Fibroblast of lung (primary cell): ENCODE results near the gene MREG. TPM values are rescaled to one million over a fixed set of nuclear protein-coding genes. Genes with fewer than 3 reads are reported as not detected.

Source experiments
- DNase-seq, 2 donors: peaks; one replicate each; pipeline versions ENCODE4 v3.0.0 to v3.0.0-alpha.2; 2010; ENCODE audit warnings: low read depth in 2 of 2
- H2AFZ ChIP-seq: 2 replicates; pipeline ENCODE4 v1.5.1; 2012; ENCODE audit warnings: low read length, control low read depth, inconsistent platforms
- H3K27ac ChIP-seq: 2 replicates; pipeline ENCODE4 v1.5.1; 2011; ENCODE audit warnings: low read length, control low read depth; ENCODE audit not compliant: insufficient read depth
- H3K27me3 ChIP-seq: 2 replicates; pipeline ENCODE4 v1.5.1; 2011; ENCODE audit warnings: mild to moderate bottlenecking, low read length; ENCODE audit not compliant: control insufficient read depth, insufficient read depth
- H3K36me3 ChIP-seq: 2 replicates; pipeline ENCODE4 v1.5.1; 2011; ENCODE audit warnings: low read length; ENCODE audit not compliant: control insufficient read depth, insufficient read depth
- H3K4me1 ChIP-seq: 2 replicates; pipeline ENCODE4 v1.5.1; 2011; ENCODE audit warnings: low read length; ENCODE audit not compliant: control insufficient read depth, insufficient read depth; ENCODE audit errors: extremely low read depth
- H3K4me2 ChIP-seq: 2 replicates; pipeline ENCODE4 v1.5.1; 2011; ENCODE audit warnings: low read length, control low read depth; ENCODE audit not compliant: insufficient read depth; ENCODE audit errors: extremely low read depth
- H3K4me3 ChIP-seq, 4 experiments: fragments of 200-600 bp in 1 of 4; sonication (generic) in 1 of 4; replicated peaks in 1 of 4; 2 replicates each; pipeline ENCODE4 v1.5.1; 2011 to 2016; ENCODE audit warnings: low read length in 4 of 4, low read depth in 3 of 4, mild to moderate bottlenecking in 3 of 4, control low read depth in 2 of 4, inconsistent platforms in 1 of 4, mixed read lengths in 1 of 4; ENCODE audit not compliant: insufficient read depth in 1 of 4; ENCODE audit errors: control extremely low read depth in 1 of 4
- H3K79me2 ChIP-seq: 2 replicates; pipeline ENCODE4 v1.5.1; 2012; ENCODE audit warnings: mild to moderate bottlenecking, low read length, inconsistent platforms; ENCODE audit not compliant: control insufficient read depth, insufficient read depth
- H3K9ac ChIP-seq: 2 replicates; pipeline ENCODE4 v1.5.1; 2011; ENCODE audit warnings: mild to moderate bottlenecking, low read length, control low read depth; ENCODE audit not compliant: insufficient read depth
- H3K9me3 ChIP-seq: 2 replicates; pipeline ENCODE4 v1.5.1; 2012; ENCODE audit warnings: low read depth, low read length; ENCODE audit not compliant: control insufficient read depth, insufficient read depth
- H4K20me1 ChIP-seq: 2 replicates; pipeline ENCODE4 v1.5.1; 2011; ENCODE audit warnings: low read length; ENCODE audit not compliant: control insufficient read depth, insufficient read depth; ENCODE audit errors: extremely low read depth
- EZH2 ChIP-seq: IDR thresholded peaks from 2 replicates; pipeline ENCODE4 v1.5.1; 2012; ENCODE audit warnings: low read length, control low read depth, mild to moderate bottlenecking; ENCODE audit errors: missing control alignments
- polyA plus RNA-seq, 2 donors: library from polyadenylated mRNA; depleted of rRNA in 1 of 2; stranded (reverse) in 1 of 2; unstranded in 1 of 2; fragments of >200 nt; gene quantifications; 2 replicates each; pipeline ENCODE4 v1.2.1, GENCODE V29; 2011 to 2012; ENCODE audit warnings: missing spikeins in 1 of 2
- total RNA-seq: library from RNA; depleted of rRNA; stranded (reverse); fragments of >200 nt; gene quantifications from 2 replicates; pipeline ENCODE4 v1.2.1, GENCODE V29; 2014
- TF ChIP-seq, protein P1 (sequence below), 2 donors: IDR thresholded peaks in 1 of 2; conservative IDR thresholded peaks in 1 of 2; 1 replicate in 1 of 2; 2 replicates in 1 of 2; pipeline ENCODE4 v1.5.1; 2011 to 2012; ENCODE audit warnings: low read length in 2 of 2, control low read depth in 1 of 2, inconsistent platforms in 1 of 2, low read depth in 1 of 2, mild to moderate bottlenecking in 1 of 2

The MREG gene
- total and polyA plus RNA-seq, 2 donors (not counting 1 experiment from before 2014, with no cell fraction given): 2.4 to 3.5 TPM

DNA sequence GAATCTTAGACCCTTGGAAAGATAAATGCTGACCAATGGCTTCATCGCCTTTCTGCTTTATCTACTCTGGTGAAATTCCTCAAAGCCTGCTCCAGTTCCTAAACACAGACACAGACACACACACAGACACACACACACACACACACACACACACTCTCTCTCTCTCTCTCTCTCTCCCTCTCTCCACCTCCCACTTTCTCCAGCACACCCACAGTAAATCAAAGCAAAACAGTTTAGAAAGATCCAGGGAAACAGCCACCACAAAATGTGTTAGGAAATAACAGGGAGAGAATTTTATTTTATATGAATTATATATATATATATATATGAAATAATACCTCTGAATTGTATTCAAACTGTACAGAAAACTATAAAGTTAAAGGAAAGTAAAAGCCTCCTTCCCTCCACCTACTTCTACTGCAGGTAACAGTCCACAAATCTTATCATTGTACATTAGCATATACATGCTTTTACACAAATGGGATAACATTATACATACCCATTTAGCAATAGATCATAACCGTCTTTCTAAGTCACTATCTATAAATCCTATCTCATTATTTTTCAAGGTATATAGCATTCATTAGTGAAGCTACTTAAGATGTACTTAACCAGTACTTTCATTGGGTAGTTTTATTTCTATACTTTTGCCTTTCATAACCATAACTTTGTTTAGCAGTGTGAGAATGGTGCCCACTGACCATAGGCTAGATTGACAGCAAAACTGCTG lies 38.5 kb downstream of the MREG start:
- H3K9me3 ChIP-seq: no peaks in the 10 kb centered on the region
- no peak overlapping the region for H3K27ac ChIP-seq
- no peak overlapping the region for H3K4me2 ChIP-seq
- H3K4me3 ChIP-seq: no peak overlapping the region
- H3K36me3 ChIP-seq: no peaks in the 10 kb centered on the region
- no peak overlapping the region for H3K9ac ChIP-seq
- no peaks in the 10 kb centered on the region for H3K4me1 ChIP-seq
- no peak for DNase-seq
- H2AFZ ChIP-seq: no peak overlapping the region
- H4K20me1 ChIP-seq: no peaks in the 10 kb centered on the region
- no peak for TF ChIP-seq EZH2
- TF ChIP-seq, protein P1, sequence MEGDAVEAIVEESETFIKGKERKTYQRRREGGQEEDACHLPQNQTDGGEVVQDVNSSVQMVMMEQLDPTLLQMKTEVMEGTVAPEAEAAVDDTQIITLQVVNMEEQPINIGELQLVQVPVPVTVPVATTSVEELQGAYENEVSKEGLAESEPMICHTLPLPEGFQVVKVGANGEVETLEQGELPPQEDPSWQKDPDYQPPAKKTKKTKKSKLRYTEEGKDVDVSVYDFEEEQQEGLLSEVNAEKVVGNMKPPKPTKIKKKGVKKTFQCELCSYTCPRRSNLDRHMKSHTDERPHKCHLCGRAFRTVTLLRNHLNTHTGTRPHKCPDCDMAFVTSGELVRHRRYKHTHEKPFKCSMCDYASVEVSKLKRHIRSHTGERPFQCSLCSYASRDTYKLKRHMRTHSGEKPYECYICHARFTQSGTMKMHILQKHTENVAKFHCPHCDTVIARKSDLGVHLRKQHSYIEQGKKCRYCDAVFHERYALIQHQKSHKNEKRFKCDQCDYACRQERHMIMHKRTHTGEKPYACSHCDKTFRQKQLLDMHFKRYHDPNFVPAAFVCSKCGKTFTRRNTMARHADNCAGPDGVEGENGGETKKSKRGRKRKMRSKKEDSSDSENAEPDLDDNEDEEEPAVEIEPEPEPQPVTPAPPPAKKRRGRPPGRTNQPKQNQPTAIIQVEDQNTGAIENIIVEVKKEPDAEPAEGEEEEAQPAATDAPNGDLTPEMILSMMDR (conservative IDR thresholded peaks at IDR 0.05 in 1 of 2, IDR thresholded peaks at IDR 0.05 in 1 of 2; ENCODE audit: low read depth in 1 of 2, low read length in 2 of 2): no peak
- H3K79me2 ChIP-seq: no peaks in the 10 kb centered on the region
- no peaks in the 10 kb centered on the region for H3K27me3 ChIP-seq

- no peaks in the 10 kb centered on the region for H3K36me3 ChIP-seq
- no peaks in the 10 kb centered on the region for H4K20me1 ChIP-seq
- H3K4me2 ChIP-seq: no peak overlapping the region
- no peaks in the 10 kb centered on the region for H3K9me3 ChIP-seq
- no peaks in the 10 kb centered on the region for H3K4me1 ChIP-seq
- no peak overlapping the region for H2AFZ ChIP-seq
- no peaks in the 10 kb centered on the region for H3K79me2 ChIP-seq
- no peak for DNase-seq
- no peak overlapping the region for H3K4me3 ChIP-seq
- no peak overlapping the region for H3K9ac ChIP-seq
- TF ChIP-seq, protein P1 (conservative IDR thresholded peaks at IDR 0.05 in 1 of 2, IDR thresholded peaks at IDR 0.05 in 1 of 2; ENCODE audit: low read depth in 1 of 2, low read length in 2 of 2): no peak
- no peak for TF ChIP-seq EZH2
- no peak overlapping the region for H3K27ac ChIP-seq
- no peaks in the 10 kb centered on the region for H3K27me3 ChIP-seq
Measured at GRCh38 chr2:215973954-215974699, 39.2 kb downstream of the MREG start.

DNA sequence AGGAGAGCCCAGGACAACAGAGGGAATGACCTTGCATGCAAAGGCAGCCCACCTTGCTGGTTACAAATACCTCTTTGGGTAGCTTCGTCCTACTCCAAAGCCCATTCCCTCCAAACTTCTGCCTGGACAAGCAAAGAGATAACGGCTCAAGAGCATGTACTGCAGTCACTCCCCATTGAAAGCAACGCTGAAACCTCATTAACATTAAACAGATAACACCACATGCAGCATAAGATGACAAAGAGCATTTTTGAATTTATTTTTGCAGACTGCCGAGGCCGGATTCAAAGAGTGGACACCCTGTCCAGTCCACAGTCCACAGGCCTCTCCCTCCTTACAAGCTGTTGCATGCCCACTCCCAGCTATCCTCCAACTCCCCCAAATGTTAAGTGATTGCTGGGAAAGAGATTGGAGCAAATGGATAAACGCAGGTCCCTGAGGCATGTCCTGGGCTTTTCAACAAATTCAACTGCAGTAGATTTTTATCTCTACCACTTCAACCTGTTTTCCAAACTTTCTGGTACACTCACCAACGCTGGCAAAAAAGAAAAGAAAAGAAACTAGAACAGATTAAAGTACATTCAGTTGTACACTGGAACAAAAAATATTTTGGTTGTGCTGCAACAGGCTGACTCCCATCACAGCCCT lies 40.1 kb downstream of the MREG start:
- no peaks in the 10 kb centered on the region for H3K79me2 ChIP-seq
- H4K20me1 ChIP-seq: no peaks in the 10 kb centered on the region
- no peak overlapping the region for H2AFZ ChIP-seq
- H3K4me2 ChIP-seq: no peak overlapping the region
- no peaks in the 10 kb centered on the region for H3K27me3 ChIP-seq
- H3K9me3 ChIP-seq: no peaks in the 10 kb centered on the region
- H3K4me3 ChIP-seq: no peak overlapping the region
- H3K36me3 ChIP-seq: no peaks in the 10 kb centered on the region
- no peak for TF ChIP-seq EZH2
- TF ChIP-seq, protein P1 (conservative IDR thresholded peaks at IDR 0.05 in 1 of 2, IDR thresholded peaks at IDR 0.05 in 1 of 2; ENCODE audit: low read depth in 1 of 2, low read length in 2 of 2): no peak
- H3K4me1 ChIP-seq: no peaks in the 10 kb centered on the region
- H3K27ac ChIP-seq: no peak overlapping the region
- H3K9ac ChIP-seq: no peak overlapping the region
- no peak for DNase-seq
